Right atrium auricular region (tissue), 2 donors: Measurements from ENCODE around the gene ADCY2. TPM values are rescaled to one million over a fixed set of nuclear protein-coding genes. Genes with fewer than 3 reads are reported as not detected.

ENCODE experiments used
- DNase-seq: peaks from one replicate; pipeline ENCODE4 v3.0.0-alpha.2; 2019; ENCODE audit warnings: low spot score
- H3K27ac ChIP-seq, 2 donors: fragments of 200-600 bp; sonication (generic); 1 replicate in 1 of 2; 2 replicates in 1 of 2; pipeline ENCODE4 v1.5.1; 2016 to 2019
- H3K27me3 ChIP-seq, 2 donors: fragments of 200-600 bp; sonication (generic); one replicate each; pipeline versions ENCODE4 v1.5.1 to v1.6.0; 2017 to 2019
- H3K36me3 ChIP-seq: fragments of 200-600 bp; sonication (generic); one replicate; pipeline ENCODE4 v1.5.1; 2016
- H3K4me1 ChIP-seq, 2 donors: fragments of 200-600 bp; sonication (generic); one replicate each; pipeline versions ENCODE4 v1.5.1 to v1.6.0; 2017 to 2019
- H3K4me3 ChIP-seq, 2 donors: fragments of 200-600 bp; sonication (generic); 1 replicate in 1 of 2; 2 replicates in 1 of 2; pipeline ENCODE4 v1.5.1; 2017 to 2019; ENCODE audit warnings: mild to moderate bottlenecking in 1 of 2, moderate library complexity in 1 of 2
- H3K9me3 ChIP-seq, 2 donors: fragments of 200-600 bp; sonication (generic); one replicate each; pipeline ENCODE4 v1.5.1; 2019
- CTCF ChIP-seq, 2 donors: fragments of 200-600 bp; sonication (generic); IDR thresholded peaks; one replicate each; pipeline ENCODE4 v1.5.1; 2019; ENCODE audit warnings: antibody characterized with exemption in 2 of 2
- total RNA-seq, 2 donors: library from RNA; depleted of rRNA; stranded (reverse); fragments of >200 nt; gene quantifications; one replicate each; pipeline ENCODE4 v1.1.0, GENCODE V29; 2016

ADCY2 gene
- total RNA-seq, 2 donors from 2014 or later: 3.3 TPM; not detected in 1

DNA sequence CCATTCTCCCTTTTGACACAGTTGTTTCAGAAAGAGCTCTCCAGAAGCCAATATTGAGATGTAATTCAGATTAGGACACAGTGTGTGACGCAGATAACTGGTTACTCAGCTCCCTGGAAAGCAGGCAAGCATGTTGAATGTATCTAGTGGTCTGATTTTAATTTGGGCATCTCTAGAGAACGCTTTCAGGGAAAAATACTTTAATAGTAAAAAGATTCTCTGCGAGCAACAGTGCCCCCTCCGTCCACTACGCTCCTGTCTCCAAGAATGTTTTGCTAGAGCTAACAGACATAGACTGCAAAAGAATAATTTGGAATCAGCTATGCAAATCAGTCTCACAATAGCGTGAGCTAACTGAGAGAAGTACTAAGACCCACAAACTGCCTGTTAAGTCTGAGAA lies 431.7 kb downstream of the ADCY2 start:
- Histone ChIP-seq H3K27me3 (no peaks in the 10 kb centered on the region), H3K4me3 (no peak overlapping the region), H3K27ac (no peak overlapping the region), H3K9me3 (no peaks in the 10 kb centered on the region), H3K36me3 (no peaks in the 10 kb centered on the region), H3K4me1 (no peaks in the 10 kb centered on the region)
- peak in 1 of 2 donors; percentile 27 for TF ChIP-seq CTCF (IDR thresholded peaks at IDR 0.05)
- DNase-seq: no peak

- H3K36me3 ChIP-seq: no peaks in the 10 kb centered on the region
- H3K4me1 ChIP-seq: no peaks in the 10 kb centered on the region
- no peaks in the 10 kb centered on the region for H3K27me3 ChIP-seq
- H3K4me3 ChIP-seq: no peak overlapping the region
- H3K9me3 ChIP-seq: no peaks in the 10 kb centered on the region
- no peak overlapping the region for H3K27ac ChIP-seq
- DNase-seq: no peak
- TF ChIP-seq CTCF (IDR thresholded peaks at IDR 0.05): no peak
These were observed 432.3 kb downstream of the ADCY2 start for GRCh38 chr5:7828269-7828668.

- no peak for TF ChIP-seq CTCF (IDR thresholded peaks at IDR 0.05)
- H3K27ac ChIP-seq: no peak overlapping the region
- H3K27me3 ChIP-seq: no peaks in the 10 kb centered on the region
These were observed 439.0 kb downstream of the ADCY2 start for GRCh38 chr5:7834982-7835381.

DNA sequence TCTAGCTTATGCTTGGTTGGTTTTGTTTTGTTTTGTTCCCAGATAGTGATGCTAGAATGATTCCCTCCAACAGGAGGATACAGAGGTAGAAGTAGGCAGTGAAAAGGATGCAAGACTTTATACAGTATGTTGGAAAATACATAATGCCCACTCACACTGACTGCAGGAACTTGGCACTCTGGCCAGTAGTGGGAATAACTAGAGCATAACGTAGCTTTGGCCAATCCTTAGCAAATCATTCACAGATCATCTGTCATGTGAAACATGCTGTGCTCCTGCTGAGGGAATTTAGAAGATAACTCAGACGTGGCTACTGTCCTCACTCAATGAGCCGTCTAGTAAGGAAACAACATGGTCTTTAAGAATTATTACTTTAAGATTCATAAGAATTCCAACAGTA lies 441.5 kb downstream of the ADCY2 start:
- no peaks in the 10 kb centered on the region for H3K27me3 ChIP-seq
- no peak for TF ChIP-seq CTCF (IDR thresholded peaks at IDR 0.05)
- no peak for DNase-seq

More at GRCh38 chr5:7834982-7835381, 439.0 kb downstream of the ADCY2 start:
- DNase-seq: no peak
- Histone ChIP-seq H3K36me3 (no peaks in the 10 kb centered on the region), H3K4me1 (no peaks in the 10 kb centered on the region), H3K9me3 (no peaks in the 10 kb centered on the region), H3K4me3 (no peak overlapping the region)

DNA sequence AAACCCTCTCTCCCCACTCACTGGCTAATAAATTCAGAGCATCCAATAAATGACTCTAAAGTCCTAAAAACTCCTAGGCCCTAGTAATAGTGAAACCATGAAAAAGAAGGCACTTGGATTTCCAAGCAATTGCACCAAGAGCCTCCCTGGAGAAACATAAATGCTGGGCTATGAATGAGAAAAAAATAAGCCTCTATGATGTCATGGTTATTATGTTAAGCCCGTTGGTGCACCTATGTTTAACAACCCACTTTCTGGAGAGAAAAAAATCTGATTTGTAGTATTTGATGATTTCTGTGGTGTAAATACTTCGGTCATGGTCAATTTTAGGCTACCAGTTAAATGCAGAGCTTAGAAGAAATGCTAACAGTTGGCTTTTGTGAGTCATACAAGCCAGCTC lies 446.6 kb downstream of the ADCY2 start:
- no peak overlapping the region for H3K4me3 ChIP-seq
- no peaks in the 10 kb centered on the region for H3K27me3 ChIP-seq
- H3K4me1 ChIP-seq: no peaks in the 10 kb centered on the region
- no peak overlapping the region for H3K27ac ChIP-seq
- H3K9me3 ChIP-seq: no peaks in the 10 kb centered on the region
- no peak for TF ChIP-seq CTCF (IDR thresholded peaks at IDR 0.05)
- DNase-seq: no peak
- H3K36me3 ChIP-seq: no peaks in the 10 kb centered on the region

More for the DNA sequence above, 441.5 kb downstream of the ADCY2 start:
- Histone ChIP-seq H3K9me3 (no peaks in the 10 kb centered on the region), H3K4me1 (no peaks in the 10 kb centered on the region), H3K4me3 (no peak overlapping the region), H3K36me3 (no peaks in the 10 kb centered on the region), H3K27ac (no peak overlapping the region)

GRCh38 chr5:7844901-7845300 lies 449.0 kb downstream of the ADCY2 start:
- Histone ChIP-seq H3K4me1 (peaks cover 0 to 6% of the 10 kb centered on the region in 2 donors), H3K27ac (no peak overlapping the region), H3K4me3 (no peak overlapping the region), H3K36me3 (no peaks in the 10 kb centered on the region), H3K27me3 (peaks cover 0 to 4% of the 10 kb centered on the region in 2 donors), H3K9me3 (no peaks in the 10 kb centered on the region)
- TF ChIP-seq CTCF (IDR thresholded peaks at IDR 0.05): no peak
- DNase-seq: no peak
